ENCODE measurements around the gene KNCN. TPM values are rescaled to one million over a fixed set of nuclear protein-coding genes. Genes with fewer than 3 reads are reported as not detected.

KNCN gene
- total and polyA plus RNA-seq, 2 experiments from 2014 or later, result not detected

DNA sequence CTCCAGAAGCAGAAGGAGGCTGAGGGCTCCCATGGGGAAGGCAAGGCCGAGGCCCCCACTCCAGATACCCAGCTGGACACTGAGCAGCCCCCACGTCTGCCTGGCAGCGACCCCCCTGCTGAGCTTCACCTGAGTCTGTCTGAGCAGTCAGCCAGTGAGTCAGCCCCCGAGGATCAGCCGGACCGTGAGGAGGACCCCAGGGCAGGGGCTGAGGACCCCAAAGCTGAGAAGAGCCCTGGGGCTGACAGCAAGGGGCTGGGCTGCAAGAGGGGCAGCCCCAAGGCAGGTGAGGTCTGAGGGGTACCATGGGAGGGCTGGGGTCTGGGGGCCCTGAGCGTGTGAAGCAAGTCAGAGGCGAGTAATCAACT lies 40.5 kb downstream of the KNCN start:
- Mint-ChIP-seq H3K27me3 (ENCODE audit: insufficient read depth, low read depth, poor library complexity) (peaks cover 22% of the 10 kb centered on the region), H3K27ac (no peak overlapping the region), H3K4me3 (no peak overlapping the region), H3K9me3 (no peaks in the 10 kb centered on the region), H3K4me1 (peaks cover 29% of the 10 kb centered on the region), H3K36me3 (ENCODE audit: low read depth) (no peaks in the 10 kb centered on the region)
- H4K20me1 ChIP-seq (replicated peaks; ENCODE audit: insufficient read depth), result no peaks in the 10 kb centered on the region; the same call in 1 of the 2 replicates
- DNase-seq (ENCODE audit: low spot score), result no peak
- H3K27me3 ChIP-seq (ENCODE audit: insufficient read depth), result peaks cover 28% of the 10 kb centered on the region; the same call in 1 of the 2 replicates
- TF ChIP-seq CREB1 (CRISPR knock-in tag; IDR thresholded peaks at IDR 0.05; ENCODE audit: low read depth), result no peak
- no peak for TF ChIP-seq JUNB (IDR thresholded peaks at IDR 0.05; ENCODE audit: unreplicated experiment)
- TF ChIP-seq NANOG (IDR thresholded peaks at IDR 0.05; ENCODE audit: borderline replicate concordance), result no peak
- H3K4me3 ChIP-seq, result no peak overlapping the region
- no peaks in the 10 kb centered on the region for H3K36me3 ChIP-seq (ENCODE audit: insufficient read depth)
- no peaks in the 10 kb centered on the region for H3F3A ChIP-seq (replicated peaks; ENCODE audit: low read depth)
- H3K4me1 ChIP-seq (ENCODE audit: insufficient read depth), result peaks cover 12% of the 10 kb centered on the region; the same call in 1 of the 2 replicates
- no peak overlapping the region for H3K27ac ChIP-seq (ENCODE audit: low read depth)
- H2AFZ ChIP-seq, result no peak overlapping the region
- H3K9me2 ChIP-seq (ENCODE audit: insufficient read depth), result no peaks in the 10 kb centered on the region
- ATAC-seq, result no peak
- no peaks in the 10 kb centered on the region for H3K79me2 ChIP-seq (replicated peaks; ENCODE audit: insufficient read depth)
- H3K4me2 ChIP-seq, result no peak overlapping the region

DNA sequence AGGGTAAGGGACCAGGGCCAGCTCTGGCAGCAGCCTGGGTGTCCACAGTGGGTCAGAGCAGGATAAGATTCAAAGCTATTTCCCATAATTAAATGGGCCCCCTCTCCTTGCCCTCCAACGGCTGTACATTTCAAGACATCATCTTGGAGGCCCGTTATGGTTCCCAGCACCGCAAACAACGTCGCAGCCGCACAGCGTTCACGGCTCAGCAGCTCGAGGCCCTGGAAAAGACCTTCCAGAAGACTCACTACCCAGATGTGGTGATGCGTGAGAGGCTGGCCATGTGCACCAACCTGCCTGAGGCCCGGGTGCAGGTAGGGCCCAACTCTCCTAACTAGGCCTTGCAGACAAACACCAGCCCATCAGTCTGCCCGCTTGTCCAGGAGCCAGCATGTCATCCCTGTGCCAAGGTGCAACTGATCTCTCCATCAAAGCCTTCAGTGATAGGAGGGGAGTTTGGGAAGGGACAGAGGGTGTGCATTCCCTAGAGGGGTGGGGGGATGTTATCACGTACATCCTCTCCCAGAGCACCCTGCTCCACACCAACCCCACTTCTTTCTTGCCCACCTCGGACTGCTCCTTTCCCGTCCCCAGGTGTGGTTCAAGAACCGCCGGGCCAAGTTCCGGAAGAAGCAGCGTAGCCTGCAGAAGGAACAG lies 41.0 kb downstream of the KNCN start:
- Histone ChIP-seq H3K4me2 (no peak overlapping the region), H3K4me3 (no peak overlapping the region), H3K27ac (ENCODE audit: low read depth) (no peak overlapping the region), H3K79me2 (replicated peaks; ENCODE audit: insufficient read depth) (no peaks in the 10 kb centered on the region), H3K9me2 (ENCODE audit: insufficient read depth) (no peaks in the 10 kb centered on the region), H3F3A (replicated peaks; ENCODE audit: low read depth) (no peaks in the 10 kb centered on the region), H3K27me3 (ENCODE audit: insufficient read depth) (peaks cover 25% of the 10 kb centered on the region; the same call in 1 of the 2 replicates), H3K36me3 (ENCODE audit: insufficient read depth) (no peaks in the 10 kb centered on the region), H3K4me1 (ENCODE audit: insufficient read depth) (peaks cover 12% of the 10 kb centered on the region; the same call in 1 of the 2 replicates), H2AFZ (no peak overlapping the region), H4K20me1 (replicated peaks; ENCODE audit: insufficient read depth) (no peaks in the 10 kb centered on the region; the same call in 1 of the 2 replicates)
- H3K4me3 Mint-ChIP-seq, result no peak overlapping the region
- ATAC-seq, result no peak
- H3K27me3 Mint-ChIP-seq (ENCODE audit: insufficient read depth, low read depth, poor library complexity), result peaks cover 19% of the 10 kb centered on the region
- TF ChIP-seq NANOG (IDR thresholded peaks at IDR 0.05; ENCODE audit: borderline replicate concordance) (no peak), JUNB (IDR thresholded peaks at IDR 0.05; ENCODE audit: unreplicated experiment) (no peak), ZNF331 (CRISPR knock-in tag; IDR thresholded peaks at IDR 0.05; ENCODE audit: low read depth) (no peak), POLR2AphosphoS5 (IDR thresholded peaks at IDR 0.05; ENCODE audit: low read depth) (no peak), ZNF462 (CRISPR knock-in tag; IDR thresholded peaks at IDR 0.05) (no peak), EZH2 (IDR thresholded peaks at IDR 0.05; ENCODE audit: low read depth, unreplicated experiment) (no peak)
- TF ChIP-seq, protein P1, sequence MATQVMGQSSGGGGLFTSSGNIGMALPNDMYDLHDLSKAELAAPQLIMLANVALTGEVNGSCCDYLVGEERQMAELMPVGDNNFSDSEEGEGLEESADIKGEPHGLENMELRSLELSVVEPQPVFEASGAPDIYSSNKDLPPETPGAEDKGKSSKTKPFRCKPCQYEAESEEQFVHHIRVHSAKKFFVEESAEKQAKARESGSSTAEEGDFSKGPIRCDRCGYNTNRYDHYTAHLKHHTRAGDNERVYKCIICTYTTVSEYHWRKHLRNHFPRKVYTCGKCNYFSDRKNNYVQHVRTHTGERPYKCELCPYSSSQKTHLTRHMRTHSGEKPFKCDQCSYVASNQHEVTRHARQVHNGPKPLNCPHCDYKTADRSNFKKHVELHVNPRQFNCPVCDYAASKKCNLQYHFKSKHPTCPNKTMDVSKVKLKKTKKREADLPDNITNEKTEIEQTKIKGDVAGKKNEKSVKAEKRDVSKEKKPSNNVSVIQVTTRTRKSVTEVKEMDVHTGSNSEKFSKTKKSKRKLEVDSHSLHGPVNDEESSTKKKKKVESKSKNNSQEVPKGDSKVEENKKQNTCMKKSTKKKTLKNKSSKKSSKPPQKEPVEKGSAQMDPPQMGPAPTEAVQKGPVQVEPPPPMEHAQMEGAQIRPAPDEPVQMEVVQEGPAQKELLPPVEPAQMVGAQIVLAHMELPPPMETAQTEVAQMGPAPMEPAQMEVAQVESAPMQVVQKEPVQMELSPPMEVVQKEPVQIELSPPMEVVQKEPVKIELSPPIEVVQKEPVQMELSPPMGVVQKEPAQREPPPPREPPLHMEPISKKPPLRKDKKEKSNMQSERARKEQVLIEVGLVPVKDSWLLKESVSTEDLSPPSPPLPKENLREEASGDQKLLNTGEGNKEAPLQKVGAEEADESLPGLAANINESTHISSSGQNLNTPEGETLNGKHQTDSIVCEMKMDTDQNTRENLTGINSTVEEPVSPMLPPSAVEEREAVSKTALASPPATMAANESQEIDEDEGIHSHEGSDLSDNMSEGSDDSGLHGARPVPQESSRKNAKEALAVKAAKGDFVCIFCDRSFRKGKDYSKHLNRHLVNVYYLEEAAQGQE (IDR thresholded peaks at IDR 0.05; ENCODE audit: unreplicated experiment), result no peak
- TF ChIP-seq, protein P2, sequence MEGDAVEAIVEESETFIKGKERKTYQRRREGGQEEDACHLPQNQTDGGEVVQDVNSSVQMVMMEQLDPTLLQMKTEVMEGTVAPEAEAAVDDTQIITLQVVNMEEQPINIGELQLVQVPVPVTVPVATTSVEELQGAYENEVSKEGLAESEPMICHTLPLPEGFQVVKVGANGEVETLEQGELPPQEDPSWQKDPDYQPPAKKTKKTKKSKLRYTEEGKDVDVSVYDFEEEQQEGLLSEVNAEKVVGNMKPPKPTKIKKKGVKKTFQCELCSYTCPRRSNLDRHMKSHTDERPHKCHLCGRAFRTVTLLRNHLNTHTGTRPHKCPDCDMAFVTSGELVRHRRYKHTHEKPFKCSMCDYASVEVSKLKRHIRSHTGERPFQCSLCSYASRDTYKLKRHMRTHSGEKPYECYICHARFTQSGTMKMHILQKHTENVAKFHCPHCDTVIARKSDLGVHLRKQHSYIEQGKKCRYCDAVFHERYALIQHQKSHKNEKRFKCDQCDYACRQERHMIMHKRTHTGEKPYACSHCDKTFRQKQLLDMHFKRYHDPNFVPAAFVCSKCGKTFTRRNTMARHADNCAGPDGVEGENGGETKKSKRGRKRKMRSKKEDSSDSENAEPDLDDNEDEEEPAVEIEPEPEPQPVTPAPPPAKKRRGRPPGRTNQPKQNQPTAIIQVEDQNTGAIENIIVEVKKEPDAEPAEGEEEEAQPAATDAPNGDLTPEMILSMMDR (conservative IDR thresholded peaks at IDR 0.05; ENCODE audit: low read depth in 2 of 2), result no peak
- no peaks in the 10 kb centered on the region for H3K36me3 Mint-ChIP-seq (ENCODE audit: low read depth)
- H3K4me1 Mint-ChIP-seq, result peaks cover 27% of the 10 kb centered on the region
- H3K27ac Mint-ChIP-seq, result no peak overlapping the region
- DNase-seq (ENCODE audit: low spot score), result no peak
- no peaks in the 10 kb centered on the region for H3K9me3 Mint-ChIP-seq
